SKM-1 treated with dmso at 0.1 percent for 144 hours (cell line): ENCODE results near the gene OR51L1.

Source experiments
- DNase-seq: peaks from one replicate; lab custom pipeline; 2025; ENCODE audit not compliant: unreplicated experiment; lab: John Stamatoyannopoulos, UW

OR51L1 gene

GRCh38 chr11:5046754-5047330 lies 52.2 kb downstream of the OR51L1 start:
- DNase-seq: no peak
